PC-3 (cell line): ENCODE data around the gene AP5Z1.

ENCODE experiments used
- EZH2 ChIP-seq: fragments of 300-600 bp; sonication (generic); IDR thresholded peaks from one replicate; pipeline ENCODE4 v1.6.1; 2017; ENCODE audit warnings: antibody characterized with exemption, mild to moderate bottlenecking, low read length; ENCODE audit not compliant: unreplicated experiment
- TF ChIP-seq, protein P1 (sequence below): fragments of 300-600 bp; sonication (generic); conservative IDR thresholded peaks from 2 replicates; pipeline ENCODE4 v1.5.1; 2017; ENCODE audit warnings: antibody characterized with exemption, low read depth, mild to moderate bottlenecking, low read length

DNA sequence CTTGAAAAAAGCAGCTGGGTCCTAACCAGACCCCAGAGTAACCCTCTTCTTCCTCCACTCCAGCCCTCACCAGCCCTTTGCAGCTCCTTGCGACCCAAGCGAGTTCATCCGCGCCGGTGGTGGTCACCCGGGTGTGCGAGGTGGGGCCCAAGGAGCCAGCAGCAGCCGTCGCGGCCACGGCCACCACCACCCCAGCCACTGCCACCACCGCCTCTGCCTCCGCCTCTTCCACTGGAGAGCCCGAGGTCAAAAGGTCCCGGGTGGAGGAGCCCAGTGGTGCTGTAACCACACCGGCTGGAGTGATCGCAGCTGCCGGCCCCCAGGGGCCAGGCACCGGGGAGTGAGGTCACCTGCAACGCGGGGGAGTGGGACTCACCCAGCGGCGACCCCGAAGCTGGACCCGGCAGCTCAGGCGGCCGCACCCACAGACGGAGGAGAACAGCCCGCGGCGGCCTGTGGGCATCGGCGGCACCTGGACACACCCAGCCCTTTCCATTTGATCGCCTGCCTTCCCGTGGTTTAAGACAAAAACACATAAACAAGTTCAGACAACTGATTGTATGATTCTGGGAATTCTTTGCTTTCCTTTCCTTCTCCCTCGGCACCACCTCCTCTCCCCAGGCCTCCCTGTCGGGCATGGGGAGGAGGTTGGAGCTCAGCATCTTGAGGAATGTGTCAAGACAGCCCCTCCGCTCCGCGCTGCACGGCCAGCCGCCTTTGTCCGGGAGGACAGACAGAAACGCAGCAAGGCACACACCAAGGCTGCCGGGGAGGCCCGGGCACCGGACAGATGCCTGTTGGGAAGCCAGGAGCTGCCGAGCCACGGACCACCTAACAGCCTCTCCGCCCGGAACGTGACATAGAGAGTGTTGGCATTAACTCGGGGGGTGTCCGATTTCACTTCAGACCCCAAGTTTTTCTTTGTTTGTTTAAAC lies 13.0 kb upstream of the AP5Z1 start:
- TF ChIP-seq, protein P1, sequence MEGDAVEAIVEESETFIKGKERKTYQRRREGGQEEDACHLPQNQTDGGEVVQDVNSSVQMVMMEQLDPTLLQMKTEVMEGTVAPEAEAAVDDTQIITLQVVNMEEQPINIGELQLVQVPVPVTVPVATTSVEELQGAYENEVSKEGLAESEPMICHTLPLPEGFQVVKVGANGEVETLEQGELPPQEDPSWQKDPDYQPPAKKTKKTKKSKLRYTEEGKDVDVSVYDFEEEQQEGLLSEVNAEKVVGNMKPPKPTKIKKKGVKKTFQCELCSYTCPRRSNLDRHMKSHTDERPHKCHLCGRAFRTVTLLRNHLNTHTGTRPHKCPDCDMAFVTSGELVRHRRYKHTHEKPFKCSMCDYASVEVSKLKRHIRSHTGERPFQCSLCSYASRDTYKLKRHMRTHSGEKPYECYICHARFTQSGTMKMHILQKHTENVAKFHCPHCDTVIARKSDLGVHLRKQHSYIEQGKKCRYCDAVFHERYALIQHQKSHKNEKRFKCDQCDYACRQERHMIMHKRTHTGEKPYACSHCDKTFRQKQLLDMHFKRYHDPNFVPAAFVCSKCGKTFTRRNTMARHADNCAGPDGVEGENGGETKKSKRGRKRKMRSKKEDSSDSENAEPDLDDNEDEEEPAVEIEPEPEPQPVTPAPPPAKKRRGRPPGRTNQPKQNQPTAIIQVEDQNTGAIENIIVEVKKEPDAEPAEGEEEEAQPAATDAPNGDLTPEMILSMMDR: no peak
- TF ChIP-seq EZH2: no peak
